Neural cell (in vitro differentiated cells): Measurements from ENCODE around the gene FMC1. TPM values are rescaled to one million over a fixed set of nuclear protein-coding genes. Genes with fewer than 3 reads are reported as not detected.

ENCODE experiments used
- H2AFZ ChIP-seq: fragments of 200-600, 300-800 bp; sonication (generic), shearing (Covaris generic); 2 replicates; pipeline ENCODE4 v1.6.0; 2014; ENCODE audit warnings: low read depth, mild to moderate bottlenecking, antibody characterized with exemption, low read length, moderate library complexity
- H3F3A ChIP-seq: fragments of 200-600 bp; shearing (Covaris generic); 2 replicates; pipeline ENCODE4 v1.6.1; 2016; ENCODE audit warnings: mild to moderate bottlenecking, moderate library complexity, mixed read lengths, antibody characterized with exemption, low read length; ENCODE audit not compliant: insufficient read depth, poor library complexity, severe bottlenecking
- H3K27ac ChIP-seq: fragments of 200-600, 300-800 bp; sonication (generic), shearing (Covaris generic); 2 replicates; pipeline ENCODE4 v1.5.1; 2014; ENCODE audit warnings: mild to moderate bottlenecking, low read length, moderate library complexity
- H3K27me3 ChIP-seq: fragments of 300-800, 200-600 bp; sonication (generic), shearing (Covaris generic); 2 replicates; pipeline ENCODE4 v1.6.0; 2014; ENCODE audit warnings: mild to moderate bottlenecking, low read depth, low read length, moderate library complexity; ENCODE audit not compliant: insufficient read depth
- H3K36me3 ChIP-seq: fragments of 300-800, 200-600 bp; sonication (generic), shearing (Covaris generic); 2 replicates; pipeline ENCODE4 v1.5.1; 2014; ENCODE audit warnings: mild to moderate bottlenecking, antibody characterized with exemption, low read length, moderate library complexity; ENCODE audit not compliant: insufficient read depth
- H3K4me2 ChIP-seq: fragments of 300-800, 200-600 bp; sonication (generic), shearing (Covaris generic); 2 replicates; pipeline ENCODE4 v1.6.0; 2014; ENCODE audit warnings: mild to moderate bottlenecking, low read length
- H3K4me3 ChIP-seq: fragments of 300-800, 200-600 bp; sonication (generic), shearing (Covaris generic); 2 replicates; pipeline ENCODE4 v1.5.1; 2014; ENCODE audit warnings: mild to moderate bottlenecking, low read length, moderate library complexity
- H3K79me2 ChIP-seq: fragments of 200-600 bp; shearing (Covaris generic); replicated peaks from 2 replicates; pipeline ENCODE4 v1.6.0; 2014; ENCODE audit warnings: mild to moderate bottlenecking, low read length, moderate library complexity; ENCODE audit not compliant: insufficient read depth
- H3K9ac ChIP-seq: fragments of 300-800, 200-600 bp; sonication (generic), shearing (Covaris generic); 2 replicates; pipeline ENCODE4 v1.6.1; 2016; ENCODE audit warnings: mild to moderate bottlenecking, low read length, mixed read lengths
- H3K9me2 ChIP-seq: fragments of 200-600 bp; shearing (Covaris generic); 2 replicates; pipeline ENCODE4 v1.6.1; 2016; ENCODE audit warnings: mild to moderate bottlenecking, low read length, mixed read lengths; ENCODE audit not compliant: insufficient read depth
- H3K9me3 ChIP-seq: fragments of 200-600, 300-800 bp; sonication (generic), shearing (Covaris generic); 2 replicates; pipeline ENCODE4 v1.6.1; 2016; ENCODE audit warnings: mild to moderate bottlenecking, mixed run types, low read length, moderate library complexity, mixed read lengths
- H4K20me1 ChIP-seq: fragments of 200-600 bp; shearing (Covaris generic); 2 replicates; pipeline ENCODE4 v1.6.1; 2016; ENCODE audit warnings: mild to moderate bottlenecking, mixed run types; ENCODE audit not compliant: insufficient read depth
- CTCF ChIP-seq: fragments of 450-650 bp; IDR thresholded peaks from 2 replicates; pipeline ENCODE4 v1.5.1; 2014; ENCODE audit warnings: antibody characterized with exemption, mild to moderate bottlenecking, moderate library complexity; ENCODE audit not compliant: poor library complexity, severe bottlenecking
- EP300 ChIP-seq: fragments of 450-650 bp; conservative IDR thresholded peaks from 2 replicates; pipeline ENCODE4 v1.6.1; 2014; ENCODE audit warnings: antibody characterized with exemption, mild to moderate bottlenecking, moderate library complexity; ENCODE audit not compliant: poor library complexity, severe bottlenecking
- EZH2 ChIP-seq: fragments of 200-600, 300-800 bp; shearing (Covaris generic), sonication (generic); IDR thresholded peaks from 2 replicates; pipeline ENCODE4 v1.6.1; 2014; ENCODE audit warnings: antibody characterized with exemption, low read length, borderline replicate concordance, mild to moderate bottlenecking; ENCODE audit not compliant: insufficient read depth, poor library complexity, severe bottlenecking
- MXI1 ChIP-seq: fragments of 450-650 bp; conservative IDR thresholded peaks from 2 replicates; pipeline ENCODE4 v1.6.1; 2014; ENCODE audit warnings: antibody characterized with exemption, mild to moderate bottlenecking; ENCODE audit not compliant: poor library complexity, severe bottlenecking
- POLR2AphosphoS5 ChIP-seq: IDR thresholded peaks from 2 replicates; pipeline ENCODE4 v1.6.1; 2012
- RAD21 ChIP-seq: fragments of 450-650 bp; conservative IDR thresholded peaks from 2 replicates; pipeline ENCODE4 v1.6.1; 2014; ENCODE audit warnings: antibody characterized with exemption, mild to moderate bottlenecking, moderate library complexity
- SMC3 ChIP-seq: fragments of 450-650 bp; conservative IDR thresholded peaks from 2 replicates; pipeline ENCODE4 v1.6.1; 2014; ENCODE audit warnings: antibody characterized with exemption, mild to moderate bottlenecking, moderate library complexity; ENCODE audit not compliant: poor library complexity
- TAF1 ChIP-seq: IDR thresholded peaks from 2 replicates; pipeline ENCODE4 v1.6.1; 2012; ENCODE audit warnings: low read depth
- polyA plus RNA-seq: library from polyadenylated mRNA; depleted of rRNA; stranded (reverse); fragments of >200 nt; gene quantifications from 2 replicates; pipeline ENCODE4 v1.2.3, GENCODE V29; 2014
- TF ChIP-seq, protein P1 (sequence below): IDR thresholded peaks from 2 replicates; pipeline ENCODE4 v1.6.1; 2012; ENCODE audit warnings: borderline replicate concordance

Gene FMC1
- polyA plus RNA-seq, 1 donor from 2014 or later, result 54.8 TPM

- Histone ChIP-seq H2AFZ (peak overlapping the region; percentile 36), H4K20me1 (no peaks in the 10 kb centered on the region), H3K27me3 (no peaks in the 10 kb centered on the region), H3K4me3 (peak overlapping the region; percentile 93), H3K9me2 (no peaks in the 10 kb centered on the region), H3K9me3 (no peaks in the 10 kb centered on the region), H3K79me2 (peaks cover 20% of the 10 kb centered on the region), H3K36me3 (no peaks in the 10 kb centered on the region), H3K4me2 (no peak overlapping the region), H3K9ac (peak overlapping the region; percentile 100), H3F3A (peaks cover 9% of the 10 kb centered on the region), H3K27ac (peak overlapping the region; percentile 99)
- TF ChIP-seq SMC3, result no peak
- peak; percentile 33 for TF ChIP-seq RAD21
- peak; percentile 36 for TF ChIP-seq EP300
- TF ChIP-seq CTCF, result peak; percentile 99
- TF ChIP-seq MXI1, result peak; percentile 30
- TF ChIP-seq, protein P1, sequence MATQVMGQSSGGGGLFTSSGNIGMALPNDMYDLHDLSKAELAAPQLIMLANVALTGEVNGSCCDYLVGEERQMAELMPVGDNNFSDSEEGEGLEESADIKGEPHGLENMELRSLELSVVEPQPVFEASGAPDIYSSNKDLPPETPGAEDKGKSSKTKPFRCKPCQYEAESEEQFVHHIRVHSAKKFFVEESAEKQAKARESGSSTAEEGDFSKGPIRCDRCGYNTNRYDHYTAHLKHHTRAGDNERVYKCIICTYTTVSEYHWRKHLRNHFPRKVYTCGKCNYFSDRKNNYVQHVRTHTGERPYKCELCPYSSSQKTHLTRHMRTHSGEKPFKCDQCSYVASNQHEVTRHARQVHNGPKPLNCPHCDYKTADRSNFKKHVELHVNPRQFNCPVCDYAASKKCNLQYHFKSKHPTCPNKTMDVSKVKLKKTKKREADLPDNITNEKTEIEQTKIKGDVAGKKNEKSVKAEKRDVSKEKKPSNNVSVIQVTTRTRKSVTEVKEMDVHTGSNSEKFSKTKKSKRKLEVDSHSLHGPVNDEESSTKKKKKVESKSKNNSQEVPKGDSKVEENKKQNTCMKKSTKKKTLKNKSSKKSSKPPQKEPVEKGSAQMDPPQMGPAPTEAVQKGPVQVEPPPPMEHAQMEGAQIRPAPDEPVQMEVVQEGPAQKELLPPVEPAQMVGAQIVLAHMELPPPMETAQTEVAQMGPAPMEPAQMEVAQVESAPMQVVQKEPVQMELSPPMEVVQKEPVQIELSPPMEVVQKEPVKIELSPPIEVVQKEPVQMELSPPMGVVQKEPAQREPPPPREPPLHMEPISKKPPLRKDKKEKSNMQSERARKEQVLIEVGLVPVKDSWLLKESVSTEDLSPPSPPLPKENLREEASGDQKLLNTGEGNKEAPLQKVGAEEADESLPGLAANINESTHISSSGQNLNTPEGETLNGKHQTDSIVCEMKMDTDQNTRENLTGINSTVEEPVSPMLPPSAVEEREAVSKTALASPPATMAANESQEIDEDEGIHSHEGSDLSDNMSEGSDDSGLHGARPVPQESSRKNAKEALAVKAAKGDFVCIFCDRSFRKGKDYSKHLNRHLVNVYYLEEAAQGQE, result peak; percentile 8
- peak; percentile 67 for TF ChIP-seq POLR2AphosphoS5
- TF ChIP-seq TAF1, result no peak
- no peak for TF ChIP-seq EZH2
These were observed 915 bp upstream of the FMC1 start for GRCh38 chr7:139340037-139340807.

DNA sequence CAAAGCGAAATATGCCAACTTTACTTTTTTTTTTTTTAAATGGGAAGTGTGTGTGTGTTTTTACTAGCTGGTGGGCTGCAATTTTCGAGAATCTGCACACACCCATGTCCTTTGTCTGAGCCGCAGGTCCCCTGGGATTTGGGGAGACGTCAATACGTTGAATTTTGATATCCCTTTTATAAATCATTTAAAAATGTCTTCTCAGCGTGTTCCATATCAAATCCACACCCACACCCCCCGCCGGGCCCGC, 404 bp upstream of the FMC1 start:
- Histone ChIP-seq H3K79me2 (peaks cover 21% of the 10 kb centered on the region), H4K20me1 (no peaks in the 10 kb centered on the region), H3K27ac (peak overlapping the region; percentile 99), H2AFZ (peak overlapping the region; percentile 95), H3K9me2 (no peaks in the 10 kb centered on the region), H3K27me3 (no peaks in the 10 kb centered on the region), H3F3A (peaks cover 9% of the 10 kb centered on the region), H3K9ac (peak overlapping the region; percentile 100), H3K36me3 (no peaks in the 10 kb centered on the region), H3K9me3 (no peaks in the 10 kb centered on the region), H3K4me2 (no peak overlapping the region), H3K4me3 (peak overlapping the region; percentile 93)
- TF ChIP-seq EP300 (peak; percentile 11), SMC3 (no peak)
